HFFc6 (cell line): Measurements from ENCODE around the gene CADM4. TPM values are rescaled to one million over a fixed set of nuclear protein-coding genes. Genes with fewer than 3 reads are reported as not detected.

ENCODE experiments used
- DNase-seq: peaks from one replicate; pipeline ENCODE4 v3.0.0-alpha.2; 2018
- H3K27ac Mint-ChIP-seq: 2 replicates; pipeline ENCODE4 v1.8.0; 2020; ENCODE audit warnings: mild to moderate bottlenecking, mixed read lengths
- H3K27me3 Mint-ChIP-seq: 2 replicates; pipeline ENCODE4 v1.8.0; 2021; ENCODE audit warnings: mild to moderate bottlenecking, moderate library complexity, mixed read lengths; ENCODE audit not compliant: insufficient read depth
- H3K36me3 Mint-ChIP-seq: 2 replicates; pipeline ENCODE4 v1.8.0; 2021; ENCODE audit warnings: low read depth, mixed read lengths
- H3K4me1 Mint-ChIP-seq: 2 replicates; pipeline ENCODE4 v1.8.0; 2020; ENCODE audit warnings: low read depth, mixed read lengths
- H3K4me3 Mint-ChIP-seq: 2 replicates; pipeline ENCODE4 v1.8.0; 2020; ENCODE audit warnings: mild to moderate bottlenecking, moderate library complexity, mixed read lengths
- H3K9me3 Mint-ChIP-seq: 2 replicates; pipeline ENCODE4 v1.8.0; 2020; ENCODE audit warnings: mild to moderate bottlenecking, mixed read lengths
- total RNA-seq, 6 experiments: library from RNA; stranded (reverse); fragmentation: NEBNext Ultra II Directional; extraction: Animal tissue kit (Norgen Biotek cat#: 25700); gene quantifications; 2 replicates in 1 of 6; 3 replicates in 5 of 6; pipeline ENCODE4 v1.2.3, GENCODE V29; 2021
- TF ChIP-seq, protein P1 (sequence below): fragments of 200-600 bp; sonication (generic); IDR thresholded peaks from 2 replicates; pipeline ENCODE4 v1.5.0; 2021; ENCODE audit warnings: antibody characterized with exemption, mild to moderate bottlenecking

Gene CADM4
- total RNA-seq, 6 experiments from 2014 or later: 0.43 to 1.3 (median 0.82) TPM

DNA sequence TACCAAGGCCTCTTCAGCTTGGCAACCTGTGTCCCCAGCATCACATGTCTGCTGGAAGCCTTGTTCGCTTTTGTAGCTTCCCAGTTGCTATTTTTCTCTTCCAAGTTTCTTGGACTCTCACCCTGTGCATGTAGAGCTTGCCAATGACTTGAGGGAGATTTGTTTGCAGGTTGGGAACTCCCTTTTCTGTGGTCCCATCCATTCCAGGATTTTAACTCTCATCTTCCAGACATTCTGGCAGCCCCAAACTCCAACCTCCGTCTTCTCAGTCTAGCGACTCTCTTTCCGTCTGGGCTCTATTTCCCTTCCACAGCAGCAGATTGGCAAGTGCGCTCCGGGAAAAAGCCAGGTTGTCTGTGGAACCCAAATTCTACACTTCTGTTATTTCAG, 21.3 kb upstream of the CADM4 start:
- no peak for DNase-seq
- Mint-ChIP-seq H3K4me1 (peaks cover 5% of the 10 kb centered on the region; the same call in 1 of the 2 replicates), H3K27me3 (no peaks in the 10 kb centered on the region; the same call in none of the 2 replicates), H3K36me3 (peaks cover 78% of the 10 kb centered on the region), H3K27ac (no peak overlapping the region; the same call in 1 of the 2 replicates), H3K9me3 (no peaks in the 10 kb centered on the region), H3K4me3 (no peak overlapping the region)
- TF ChIP-seq, protein P1, sequence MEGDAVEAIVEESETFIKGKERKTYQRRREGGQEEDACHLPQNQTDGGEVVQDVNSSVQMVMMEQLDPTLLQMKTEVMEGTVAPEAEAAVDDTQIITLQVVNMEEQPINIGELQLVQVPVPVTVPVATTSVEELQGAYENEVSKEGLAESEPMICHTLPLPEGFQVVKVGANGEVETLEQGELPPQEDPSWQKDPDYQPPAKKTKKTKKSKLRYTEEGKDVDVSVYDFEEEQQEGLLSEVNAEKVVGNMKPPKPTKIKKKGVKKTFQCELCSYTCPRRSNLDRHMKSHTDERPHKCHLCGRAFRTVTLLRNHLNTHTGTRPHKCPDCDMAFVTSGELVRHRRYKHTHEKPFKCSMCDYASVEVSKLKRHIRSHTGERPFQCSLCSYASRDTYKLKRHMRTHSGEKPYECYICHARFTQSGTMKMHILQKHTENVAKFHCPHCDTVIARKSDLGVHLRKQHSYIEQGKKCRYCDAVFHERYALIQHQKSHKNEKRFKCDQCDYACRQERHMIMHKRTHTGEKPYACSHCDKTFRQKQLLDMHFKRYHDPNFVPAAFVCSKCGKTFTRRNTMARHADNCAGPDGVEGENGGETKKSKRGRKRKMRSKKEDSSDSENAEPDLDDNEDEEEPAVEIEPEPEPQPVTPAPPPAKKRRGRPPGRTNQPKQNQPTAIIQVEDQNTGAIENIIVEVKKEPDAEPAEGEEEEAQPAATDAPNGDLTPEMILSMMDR: no peak

DNA sequence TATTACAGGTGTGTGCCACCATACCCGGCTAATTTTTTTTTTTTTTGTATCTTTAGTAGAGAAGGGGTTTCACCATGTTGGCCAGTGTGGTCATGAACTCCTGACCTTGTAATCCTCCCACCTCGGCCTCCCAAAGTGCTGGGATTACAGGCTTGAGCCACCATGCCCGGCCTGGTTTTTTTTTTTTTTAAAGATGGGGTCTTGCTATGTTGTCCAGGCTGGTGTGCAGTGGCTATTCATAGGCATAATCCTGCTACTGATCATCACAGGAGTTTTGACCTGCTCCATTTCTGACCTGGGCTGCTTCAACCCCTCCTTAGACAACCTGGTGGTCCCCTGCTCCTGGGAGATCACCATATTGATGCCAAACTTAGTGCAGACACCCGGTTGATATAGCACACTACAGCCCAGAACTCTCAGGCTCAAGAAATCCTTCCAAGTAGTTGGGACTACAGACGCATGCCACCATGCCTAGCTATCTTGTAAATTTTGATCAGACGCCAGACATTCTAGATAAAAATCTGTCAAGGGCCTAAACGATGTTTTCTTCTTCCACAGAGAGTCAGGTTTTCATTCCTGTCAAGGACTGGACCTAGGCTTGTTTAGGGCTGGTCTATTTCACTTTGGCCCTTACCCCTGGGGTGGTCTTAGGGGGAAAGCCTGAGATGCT, 20.8 kb upstream of the CADM4 start:
- H3K27me3 Mint-ChIP-seq: no peaks in the 10 kb centered on the region; the same call in none of the 2 replicates
- H3K9me3 Mint-ChIP-seq: no peaks in the 10 kb centered on the region
- peaks cover 5% of the 10 kb centered on the region; the same call in 1 of the 2 replicates for H3K4me1 Mint-ChIP-seq
- DNase-seq: no peak
- H3K36me3 Mint-ChIP-seq: peaks cover 83% of the 10 kb centered on the region
- TF ChIP-seq, protein P1: no peak
- H3K27ac Mint-ChIP-seq: no peak overlapping the region
- H3K4me3 Mint-ChIP-seq: no peak overlapping the region

DNA sequence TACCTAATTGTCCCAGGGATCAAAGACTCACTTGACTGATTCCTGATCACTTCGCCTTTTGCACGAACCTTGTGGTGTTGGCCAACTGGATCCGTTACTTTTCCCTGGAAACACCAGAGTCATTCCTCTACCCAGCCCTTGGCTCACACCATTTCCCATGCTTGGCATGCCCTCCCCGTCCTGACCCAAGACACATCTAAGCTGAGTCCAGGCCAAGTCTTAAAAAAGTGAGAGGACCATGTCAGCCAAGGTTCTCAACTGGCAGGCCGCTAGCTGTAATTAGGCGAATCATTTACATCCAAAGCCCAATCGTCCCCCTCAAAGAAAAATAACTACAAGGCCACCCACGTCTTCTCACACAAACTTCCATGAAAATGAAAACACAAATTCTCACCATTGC, 18.8 kb upstream of the CADM4 start:
- no peaks in the 10 kb centered on the region for H3K9me3 Mint-ChIP-seq
- H3K27me3 Mint-ChIP-seq: no peaks in the 10 kb centered on the region
- no peak overlapping the region for H3K27ac Mint-ChIP-seq
- TF ChIP-seq, protein P1: no peak
- no peak for DNase-seq
- H3K4me1 Mint-ChIP-seq: peaks cover 5% of the 10 kb centered on the region; the same call in 1 of the 2 replicates
- H3K4me3 Mint-ChIP-seq: no peak overlapping the region
- peaks cover 81% of the 10 kb centered on the region for H3K36me3 Mint-ChIP-seq

DNA sequence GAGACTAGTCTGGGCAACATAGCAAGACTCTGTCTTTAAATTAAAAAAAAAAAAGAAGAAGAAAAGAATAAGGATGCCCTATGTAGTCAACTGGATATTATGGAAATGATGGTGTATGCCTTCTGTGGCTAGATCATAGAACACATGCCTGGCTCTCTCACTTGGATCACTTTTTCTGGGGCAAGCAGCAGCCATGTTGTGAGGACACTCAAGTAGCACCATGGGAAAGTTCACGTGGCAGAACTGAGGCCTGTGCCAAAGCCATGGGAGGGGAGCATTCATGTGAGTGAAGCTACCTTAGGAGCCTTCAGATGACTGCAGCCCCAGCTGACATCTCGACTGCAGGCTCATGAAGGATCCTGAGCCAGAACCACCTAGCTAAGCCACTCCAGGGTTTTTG, 18.4 kb upstream of the CADM4 start:
- H3K9me3 Mint-ChIP-seq: no peaks in the 10 kb centered on the region
- TF ChIP-seq, protein P1: no peak
- H3K36me3 Mint-ChIP-seq: peaks cover 76% of the 10 kb centered on the region

DNA sequence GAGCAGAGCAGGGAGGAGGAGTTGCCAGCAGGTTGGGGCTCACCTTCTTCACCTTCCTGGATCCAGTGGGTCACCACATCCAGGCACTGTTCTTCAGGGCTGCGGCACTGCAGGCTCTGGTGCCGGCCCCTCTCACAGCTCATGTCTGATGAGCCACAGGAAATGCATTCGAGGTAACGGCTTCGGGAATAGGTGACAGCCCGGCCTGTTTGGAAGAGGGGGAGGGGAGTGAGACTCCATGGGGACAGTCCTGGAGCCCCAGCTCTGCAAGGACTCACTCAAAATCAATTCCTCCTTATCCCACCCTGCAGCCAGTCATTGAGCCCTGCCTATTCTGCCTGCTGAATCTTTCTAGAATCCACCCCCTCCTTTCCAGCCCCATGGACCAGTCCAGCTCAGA, 16.8 kb upstream of the CADM4 start:
- H3K27ac Mint-ChIP-seq: no peak overlapping the region
- H3K36me3 Mint-ChIP-seq: peaks cover 68% of the 10 kb centered on the region
- H3K27me3 Mint-ChIP-seq: no peaks in the 10 kb centered on the region; the same call in 1 of the 2 replicates
- H3K4me3 Mint-ChIP-seq: no peak overlapping the region
- DNase-seq: no peak
- no peaks in the 10 kb centered on the region for H3K9me3 Mint-ChIP-seq
- H3K4me1 Mint-ChIP-seq: peaks cover 5% of the 10 kb centered on the region; the same call in 1 of the 2 replicates
- TF ChIP-seq, protein P1: no peak

More for the DNA sequence above, 18.4 kb upstream of the CADM4 start:
- H3K27ac Mint-ChIP-seq: no peak overlapping the region
- no peak overlapping the region for H3K4me3 Mint-ChIP-seq
- DNase-seq: no peak
- H3K4me1 Mint-ChIP-seq: peaks cover 5% of the 10 kb centered on the region; the same call in 1 of the 2 replicates
- H3K27me3 Mint-ChIP-seq: no peaks in the 10 kb centered on the region
